Kidney (tissue), 14 donors: ENCODE data around the gene NARS2. TPM values are rescaled to one million over a fixed set of nuclear protein-coding genes. Genes with fewer than 3 reads are reported as not detected.
A peak's percentile ranks its signal among the peaks of the same experiment; 100 is the strongest.

Source experiments
- DNase-seq, 5 donors: peaks; one replicate each; pipeline ENCODE4 v3.0.0-alpha.2; 2013 to 2020
- FAIRE-seq: peaks from 2 replicates; lab custom pipeline; 2012; peaks lifted over from hg19 to GRCh38; lab: Jason Lieb, UNC
- H3K27ac ChIP-seq, 2 donors: one replicate each; pipeline ENCODE4 v1.7.0; 2013; ENCODE audit warnings: low read depth in 2 of 2, low read length in 2 of 2, inconsistent platforms in 1 of 2
- H3K27me3 ChIP-seq: one replicate; pipeline ENCODE4 v1.7.1; 2013; ENCODE audit warnings: low read length, inconsistent platforms; ENCODE audit not compliant: control insufficient read depth, insufficient read depth
- H3K36me3 ChIP-seq, 3 donors: one replicate each; pipeline versions ENCODE4 v1.7.0 to v1.7.1; 2013; ENCODE audit warnings: low read length in 3 of 3, control low read depth in 1 of 3, inconsistent platforms in 1 of 3; ENCODE audit not compliant: insufficient read depth in 3 of 3, control insufficient read depth in 2 of 3
- H3K4me1 ChIP-seq, 3 donors: one replicate each; pipeline versions ENCODE4 v1.7.0 to v1.7.1; 2013; ENCODE audit warnings: low read length in 3 of 3, inconsistent platforms in 1 of 3, low read depth in 1 of 3; ENCODE audit not compliant: control insufficient read depth in 2 of 3, insufficient read depth in 2 of 3
- H3K4me3 ChIP-seq, 3 donors: one replicate each; pipeline versions ENCODE4 v1.7.0 to v1.8.1; 2013; ENCODE audit warnings: low read length in 3 of 3, control low read depth in 1 of 3, inconsistent platforms in 1 of 3
- H3K9ac ChIP-seq, 3 donors: one replicate each; pipeline versions ENCODE4 v1.7.0 to v1.7.1; 2013; ENCODE audit warnings: low read length in 3 of 3, control low read depth in 1 of 3, inconsistent platforms in 1 of 3
- H3K9me3 ChIP-seq, 3 donors: one replicate each; pipeline versions ENCODE4 v1.7.0 to v1.7.1; 2013; ENCODE audit warnings: low read length in 3 of 3, control low read depth in 1 of 3, inconsistent platforms in 1 of 3; ENCODE audit not compliant: control insufficient read depth in 2 of 3, insufficient read depth in 1 of 3
- intact Hi-C: fragments of 100-400 bp; cut with DNase I; formaldehyde crosslinking; loops from one replicate; pipeline ENCODE4 v1.11.1; 2022
- polyA plus RNA-seq: library from polyadenylated mRNA; stranded (reverse); fragments of 350-450 nt; fragmentation: Illumina TruSeq; extraction: RNeasy Lipid Tissue Mini Kit (QIAGEN cat#74804); gene quantifications from one replicate; pipeline ENCODE4 v1.2.3, GENCODE V29; 2014; ENCODE audit warnings: low read depth, low replicate concordance; ENCODE audit not compliant: insufficient read depth
- total RNA-seq: library from RNA; stranded (reverse); fragmentation: NEBNext Ultra II Directional; extraction: Animal tissue kit (Norgen Biotek cat#: 25700); gene quantifications from one replicate; pipeline ENCODE4 v1.2.1, GENCODE V29; 2021
- TF ChIP-seq, protein P1 (sequence below): IDR thresholded peaks from 3 replicates; pipeline ENCODE4 v1.5.1; 2012; ENCODE audit warnings: mild to moderate bottlenecking, moderate library complexity, borderline replicate concordance; ENCODE audit not compliant: insufficient read depth; ENCODE audit errors: extremely low read depth
- donor health status: control.
- donor health status: control.
- donor health status: control.
- donor health status: control.
- donor health status: control.
- donor health status: DM: yes; HTN: yes; CAD: no.
- donor health status: Normal renal cell carcinoma (clear cell type).

Gene NARS2
- total and polyA plus RNA-seq, 2 donors from 2014 or later, result 13.0 to 13.2 TPM

DNA sequence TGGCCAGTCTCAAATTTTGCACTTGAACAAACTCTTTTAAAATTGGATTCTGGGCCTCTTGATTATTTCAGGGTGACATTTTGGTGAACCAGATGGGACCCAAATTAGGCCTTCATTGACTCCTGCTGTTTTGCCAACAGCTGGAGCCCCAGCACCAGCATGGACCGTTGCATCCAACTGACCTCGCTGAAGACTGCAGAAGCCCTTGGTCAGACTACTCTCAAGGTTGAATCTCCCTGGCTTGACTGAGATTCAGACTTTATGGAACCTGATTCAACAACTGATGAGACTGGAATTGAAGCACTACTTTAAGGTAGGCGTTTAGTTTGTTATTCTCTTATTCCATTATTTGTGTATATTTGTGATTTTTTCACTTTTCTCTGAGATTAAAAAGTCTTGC, 41.7 kb downstream of the NARS2 start:
- H3K27me3 ChIP-seq, result no peaks in the 10 kb centered on the region
- H3K4me1 ChIP-seq, result no peaks in the 10 kb centered on the region
- H3K9me3 ChIP-seq, result no peaks in the 10 kb centered on the region
- FAIRE-seq (no peak), DNase-seq (no peak)
- intact Hi-C loops, result no loop called here
- H3K9ac ChIP-seq, result no peak overlapping the region
- TF ChIP-seq, protein P1, sequence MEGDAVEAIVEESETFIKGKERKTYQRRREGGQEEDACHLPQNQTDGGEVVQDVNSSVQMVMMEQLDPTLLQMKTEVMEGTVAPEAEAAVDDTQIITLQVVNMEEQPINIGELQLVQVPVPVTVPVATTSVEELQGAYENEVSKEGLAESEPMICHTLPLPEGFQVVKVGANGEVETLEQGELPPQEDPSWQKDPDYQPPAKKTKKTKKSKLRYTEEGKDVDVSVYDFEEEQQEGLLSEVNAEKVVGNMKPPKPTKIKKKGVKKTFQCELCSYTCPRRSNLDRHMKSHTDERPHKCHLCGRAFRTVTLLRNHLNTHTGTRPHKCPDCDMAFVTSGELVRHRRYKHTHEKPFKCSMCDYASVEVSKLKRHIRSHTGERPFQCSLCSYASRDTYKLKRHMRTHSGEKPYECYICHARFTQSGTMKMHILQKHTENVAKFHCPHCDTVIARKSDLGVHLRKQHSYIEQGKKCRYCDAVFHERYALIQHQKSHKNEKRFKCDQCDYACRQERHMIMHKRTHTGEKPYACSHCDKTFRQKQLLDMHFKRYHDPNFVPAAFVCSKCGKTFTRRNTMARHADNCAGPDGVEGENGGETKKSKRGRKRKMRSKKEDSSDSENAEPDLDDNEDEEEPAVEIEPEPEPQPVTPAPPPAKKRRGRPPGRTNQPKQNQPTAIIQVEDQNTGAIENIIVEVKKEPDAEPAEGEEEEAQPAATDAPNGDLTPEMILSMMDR, result no peak
- no peak overlapping the region for H3K27ac ChIP-seq
- H3K36me3 ChIP-seq, result no peaks in the 10 kb centered on the region
- H3K4me3 ChIP-seq, result peak overlapping the region in 1 of 3 donors; percentile 16

- intact Hi-C loops, result no loop called here
- no peak overlapping the region for H3K27ac ChIP-seq
- no peak overlapping the region for H3K4me3 ChIP-seq
- no peak for FAIRE-seq
- no peak overlapping the region for H3K9ac ChIP-seq
- DNase-seq, result no peak
- TF ChIP-seq, protein P1, result no peak
- H3K36me3 ChIP-seq, result no peaks in the 10 kb centered on the region
- H3K4me1 ChIP-seq, result peaks cover 0 to 7% (median 0%) of the 10 kb centered on the region in 3 donors
- H3K27me3 ChIP-seq, result no peaks in the 10 kb centered on the region
- no peaks in the 10 kb centered on the region for H3K9me3 ChIP-seq
Measured at GRCh38 chr11:78526497-78527146, 48.0 kb downstream of the NARS2 start.

DNA sequence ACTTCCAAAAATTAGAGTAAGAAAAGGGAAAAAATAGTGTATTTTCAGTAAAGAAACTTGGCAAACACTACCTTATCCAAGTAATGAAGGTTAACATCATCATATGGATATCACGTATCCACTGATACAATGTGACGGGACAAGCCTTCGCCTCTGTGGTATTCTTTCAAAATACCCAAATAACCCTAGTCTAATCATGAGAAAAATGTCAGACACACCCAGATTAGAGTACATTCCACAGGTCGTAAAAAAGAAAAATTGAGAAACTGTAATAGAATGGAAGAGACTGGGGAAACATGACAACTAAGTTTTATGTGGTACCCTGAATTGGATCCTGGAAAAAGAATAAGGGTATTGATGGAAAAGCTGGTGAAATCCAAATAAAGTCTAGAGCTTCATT, 48.9 kb downstream of the NARS2 start:
- Histone ChIP-seq H3K27ac (no peak overlapping the region), H3K27me3 (no peaks in the 10 kb centered on the region), H3K4me3 (no peak overlapping the region), H3K36me3 (no peaks in the 10 kb centered on the region), H3K9ac (no peak overlapping the region), H3K9me3 (no peaks in the 10 kb centered on the region), H3K4me1 (peaks cover 0 to 7% (median 0%) of the 10 kb centered on the region in 3 donors)
- intact Hi-C loops, result no loop called here
- FAIRE-seq (no peak), DNase-seq (no peak)
- TF ChIP-seq, protein P1, result no peak

DNA sequence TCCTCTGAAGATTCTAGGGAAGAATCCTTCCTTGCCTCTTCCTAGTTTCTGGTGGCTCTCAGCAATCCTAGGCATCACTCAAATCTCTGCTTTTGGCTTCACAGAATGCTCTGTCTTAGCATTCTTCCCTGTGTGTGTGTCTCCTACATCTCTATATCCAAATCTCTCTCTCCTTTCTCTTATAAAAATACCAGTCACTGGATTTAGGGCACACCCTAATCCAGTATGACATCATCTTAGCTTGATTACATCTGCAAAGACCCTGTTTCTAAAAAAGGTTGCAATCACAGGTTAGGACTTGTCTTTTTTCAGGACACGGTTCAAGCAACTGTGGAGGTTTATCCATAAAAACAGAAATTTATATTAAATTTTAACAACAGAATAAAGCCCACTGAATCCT, 54.4 kb downstream of the NARS2 start:
- intact Hi-C loops, result no loop called here
- TF ChIP-seq, protein P1, result no peak
- no peak for FAIRE-seq

More for the DNA sequence above, 54.4 kb downstream of the NARS2 start:
- no peaks in the 10 kb centered on the region for H3K27me3 ChIP-seq
- H3K9me3 ChIP-seq, result no peaks in the 10 kb centered on the region
- no peak overlapping the region for H3K9ac ChIP-seq
- no peak overlapping the region for H3K27ac ChIP-seq
- H3K36me3 ChIP-seq, result no peaks in the 10 kb centered on the region
- H3K4me3 ChIP-seq, result no peak overlapping the region
- no peak for DNase-seq
- H3K4me1 ChIP-seq, result no peaks in the 10 kb centered on the region
